Measurements from ENCODE around the gene NOS1AP. TPM values are rescaled to one million over a fixed set of nuclear protein-coding genes. Genes with fewer than 3 reads are reported as not detected.
A peak's percentile ranks its signal among the peaks of the same experiment; 100 is the strongest.
"Not testable (repeated sequence)": the region's sequence is repeated elsewhere in the genome, so short reads cannot be mapped to it uniquely, and the experiment has no call there.

NOS1AP gene
- total RNA-seq, 1 donor from 2014 or later = 0.34 TPM

DNA sequence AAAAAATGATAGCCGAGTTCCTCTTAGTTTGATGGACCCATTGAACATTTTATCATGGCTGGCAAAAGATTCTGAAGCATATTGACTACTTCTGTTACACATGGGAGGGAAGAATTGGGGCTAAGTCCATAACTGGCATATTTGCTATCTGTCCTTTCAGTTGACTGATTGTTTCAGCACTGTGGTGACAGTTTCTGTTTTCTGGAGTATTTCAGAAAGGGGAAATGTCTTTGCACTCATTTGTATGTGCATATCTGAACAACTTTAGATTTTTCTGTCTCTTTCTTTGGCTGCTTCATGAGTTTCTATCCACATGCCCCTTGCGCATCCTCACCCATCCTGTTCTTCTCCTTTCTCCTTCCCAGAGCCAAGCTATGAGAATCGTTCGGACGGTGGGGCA is 274.0 kb downstream of the NOS1AP start:
- DNase-seq = no peak

- no peak for DNase-seq
Observed at GRCh38 chr1:162347281-162347680, 277.8 kb downstream of the NOS1AP start.

- peak; percentile 84 for DNase-seq
Observed at GRCh38 chr1:162349635-162350330, 280.3 kb downstream of the NOS1AP start.

GRCh38 chr1:162351246-162351842 is 281.9 kb downstream of the NOS1AP start:
- no peak for DNase-seq

DNA sequence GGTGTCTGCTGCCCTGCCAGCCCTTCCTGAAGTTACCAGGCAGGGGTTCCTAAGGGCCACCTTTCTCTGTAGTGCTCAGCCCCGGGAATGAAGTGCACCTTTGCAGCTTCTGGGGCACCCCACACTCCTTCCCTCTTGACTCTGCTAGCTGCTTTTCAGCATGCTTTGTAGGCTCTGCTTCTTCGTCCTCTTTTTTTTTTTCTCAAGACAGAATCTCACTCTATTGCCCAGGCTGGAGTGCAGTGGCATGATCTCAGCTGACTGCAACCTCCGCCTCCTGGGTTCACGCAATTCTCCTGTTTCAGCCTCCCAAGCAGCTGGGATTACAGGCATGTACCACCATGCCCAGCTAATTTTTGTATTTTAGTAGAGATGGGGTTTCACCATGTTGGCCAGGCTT is 282.4 kb downstream of the NOS1AP start:
- DNase-seq = not testable (repeated sequence)

DNA sequence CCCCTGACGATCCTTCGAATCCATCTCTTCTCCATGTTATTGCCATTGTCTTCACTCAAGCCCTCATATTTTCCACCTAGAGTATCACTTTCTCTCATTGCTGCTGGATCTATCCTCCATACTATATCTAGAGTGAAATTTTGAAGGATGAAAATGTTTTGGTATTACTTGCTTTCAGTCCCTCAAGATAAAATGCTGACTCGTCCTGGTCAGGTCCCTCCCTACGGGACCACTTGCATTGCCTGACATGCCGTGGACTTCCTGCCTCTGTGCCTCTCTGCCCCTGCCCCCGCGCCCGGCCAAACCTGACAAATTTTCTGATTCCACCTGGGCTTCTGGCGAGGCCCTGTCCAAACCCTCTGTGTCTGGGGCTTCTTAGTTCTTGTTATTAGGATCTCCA is 283.6 kb downstream of the NOS1AP start:
- no peak for DNase-seq

DNA sequence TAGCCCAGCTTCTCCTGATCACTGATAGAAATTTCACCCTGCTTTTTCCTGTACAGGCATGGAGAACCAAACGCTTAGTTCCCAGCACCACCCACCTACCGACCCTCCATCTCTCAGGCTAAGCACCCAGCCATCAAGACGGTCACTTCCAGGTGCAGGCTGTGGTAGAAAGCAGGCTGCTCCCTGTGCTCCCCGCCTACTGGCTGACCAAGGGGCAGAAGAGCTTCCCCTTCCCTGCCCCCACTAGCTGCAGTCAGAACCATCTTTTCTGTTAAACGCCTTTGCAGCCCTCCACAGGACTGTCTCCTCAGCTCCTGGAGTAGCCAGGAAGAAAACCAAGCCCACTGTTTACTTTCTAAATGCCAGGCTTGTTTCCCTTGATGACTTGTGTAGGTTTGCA is 284.2 kb downstream of the NOS1AP start:
- DNase-seq = no peak

DNA sequence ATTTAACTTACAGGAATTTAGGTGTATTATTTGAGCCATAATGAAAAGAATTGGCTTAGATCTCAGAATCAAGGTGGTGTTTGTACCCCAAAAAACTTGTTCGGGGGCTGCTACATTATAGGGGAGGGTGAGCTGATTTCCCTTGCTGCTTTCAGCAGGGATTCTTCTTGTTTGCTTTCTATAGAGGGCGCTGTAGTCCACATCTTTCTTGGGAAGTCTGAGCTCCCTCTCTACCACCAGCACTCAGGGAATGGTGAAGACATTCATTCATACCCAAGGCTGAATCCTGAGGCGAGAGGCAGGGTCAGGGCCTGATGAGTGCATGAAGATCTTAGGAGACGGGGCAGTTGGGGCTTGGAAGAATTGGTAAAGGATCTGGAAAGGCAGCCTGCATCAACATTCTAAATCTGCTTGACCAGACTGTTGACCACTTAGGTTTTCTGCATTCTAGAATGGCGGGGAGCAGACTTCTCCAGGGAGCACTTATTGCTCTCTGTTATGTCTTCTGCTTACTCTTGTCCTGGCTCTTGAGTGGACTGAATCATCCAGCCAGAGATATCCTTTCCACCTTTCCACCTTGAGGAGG is 288.3 kb downstream of the NOS1AP start:
- peak; percentile 64 for DNase-seq

GRCh38 chr1:162358928-162359327 is 289.4 kb downstream of the NOS1AP start:
- no peak for DNase-seq

DNA sequence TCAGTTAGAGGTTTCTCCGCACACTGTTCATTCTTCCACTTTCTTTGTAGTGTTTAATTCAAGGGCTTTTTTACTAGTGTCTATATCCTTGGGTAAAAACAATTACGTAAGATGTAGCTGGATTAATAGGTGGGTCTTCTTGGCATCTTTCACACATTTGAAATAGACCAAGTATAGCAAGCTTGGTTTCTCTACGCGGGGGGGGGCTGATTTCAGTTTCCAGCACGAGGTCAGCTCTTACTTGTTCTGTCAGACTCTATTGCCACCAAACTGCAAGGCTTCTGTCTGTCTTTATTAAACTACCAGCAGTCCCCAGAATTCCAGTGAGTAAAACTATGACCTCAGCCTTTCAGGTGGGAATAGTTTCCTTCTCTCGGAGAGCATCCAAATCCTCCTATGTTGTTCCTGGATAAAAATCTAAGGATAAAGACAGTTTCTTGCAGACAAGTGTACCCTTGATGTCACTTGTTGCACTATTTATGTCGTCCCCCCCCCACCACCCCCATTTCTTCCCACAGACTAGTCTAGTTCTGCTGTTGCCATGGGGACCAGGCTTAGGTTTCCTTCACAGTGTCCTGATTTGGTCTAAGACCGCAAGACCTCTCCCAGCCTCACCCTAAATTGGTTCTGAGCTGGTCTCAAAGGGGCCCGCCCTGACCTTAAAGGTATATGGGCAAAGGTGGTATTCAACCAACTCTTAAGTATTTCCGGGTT is 290.2 kb downstream of the NOS1AP start:
- no peak for DNase-seq

DNA sequence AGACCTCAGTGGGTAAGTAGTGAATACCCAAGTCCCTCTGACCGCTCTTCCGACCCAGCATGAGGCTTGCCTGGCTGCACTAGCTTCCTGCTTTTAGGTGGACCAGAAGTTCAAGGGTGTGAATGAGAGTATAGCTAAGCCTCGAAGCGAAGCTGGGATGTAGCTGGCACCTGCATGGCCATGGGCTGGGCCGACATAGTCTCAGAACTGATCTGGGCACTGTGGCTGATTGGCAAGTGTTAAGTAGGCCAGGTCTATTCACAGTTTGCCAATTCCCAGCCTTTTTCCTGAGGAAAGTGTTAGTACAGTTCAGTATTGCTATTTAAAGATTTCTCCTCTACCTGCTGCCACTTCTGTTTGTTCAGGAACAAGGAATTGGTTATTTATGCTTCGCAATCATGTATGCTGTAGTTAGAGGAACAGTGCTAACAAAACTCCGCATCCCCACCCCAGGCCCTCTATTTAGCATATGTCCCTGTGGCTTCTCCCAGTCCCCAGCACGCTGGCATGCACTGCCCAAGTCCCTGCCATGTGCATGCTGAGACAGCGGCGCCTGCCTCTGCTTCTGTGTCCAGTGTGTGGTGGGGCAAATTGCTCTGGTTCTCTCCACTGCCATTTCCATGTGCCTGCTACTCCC is 290.9 kb downstream of the NOS1AP start:
- DNase-seq = no peak

DNA sequence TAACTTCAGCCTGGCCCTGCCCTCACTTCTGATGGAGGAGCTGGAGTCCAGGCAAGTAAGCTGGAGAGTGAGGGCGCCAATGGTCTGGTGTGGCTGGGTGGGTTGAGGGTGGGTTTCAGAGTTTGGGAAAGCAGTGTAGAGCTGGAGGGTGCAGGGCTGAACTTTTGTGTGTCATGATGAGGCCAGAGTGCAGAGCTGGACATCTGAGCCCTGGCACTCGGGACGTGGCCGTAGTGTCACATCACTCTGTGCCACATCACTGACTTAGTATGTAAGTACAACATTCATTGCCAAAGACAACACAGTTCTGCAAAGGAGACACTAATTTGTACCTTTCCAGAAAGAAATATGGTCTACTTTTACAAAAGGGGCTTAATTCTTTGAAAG is 291.4 kb downstream of the NOS1AP start:
- no peak for DNase-seq

GRCh38 chr1:162361349-162361748 is 291.9 kb downstream of the NOS1AP start:
- no peak for DNase-seq

DNA sequence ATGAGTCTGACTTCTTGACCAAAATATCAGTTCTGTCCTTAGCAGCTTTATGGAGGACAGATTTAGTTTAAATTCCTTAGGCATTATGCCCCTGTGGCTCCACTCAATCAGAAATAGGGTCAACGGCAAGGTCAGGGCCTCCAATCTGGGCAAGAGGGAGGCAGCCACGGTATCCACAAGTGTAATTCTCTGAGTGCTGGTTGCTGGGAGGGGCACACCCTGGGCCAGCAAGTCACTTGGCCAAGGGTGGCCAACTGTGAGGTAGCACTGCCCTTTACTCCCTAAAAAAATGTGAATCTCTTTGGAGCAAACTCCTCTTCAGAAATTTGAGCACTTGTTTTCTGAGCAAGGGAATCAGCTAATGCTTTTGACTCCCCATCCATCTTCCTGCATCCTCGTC is 294.3 kb downstream of the NOS1AP start:
- no peak for DNase-seq

GRCh38 chr1:162364498-162364897 is 295.0 kb downstream of the NOS1AP start:
- DNase-seq = no peak

- no peak for DNase-seq
Observed at GRCh38 chr1:162365284-162366020, 296.0 kb downstream of the NOS1AP start.

DNA sequence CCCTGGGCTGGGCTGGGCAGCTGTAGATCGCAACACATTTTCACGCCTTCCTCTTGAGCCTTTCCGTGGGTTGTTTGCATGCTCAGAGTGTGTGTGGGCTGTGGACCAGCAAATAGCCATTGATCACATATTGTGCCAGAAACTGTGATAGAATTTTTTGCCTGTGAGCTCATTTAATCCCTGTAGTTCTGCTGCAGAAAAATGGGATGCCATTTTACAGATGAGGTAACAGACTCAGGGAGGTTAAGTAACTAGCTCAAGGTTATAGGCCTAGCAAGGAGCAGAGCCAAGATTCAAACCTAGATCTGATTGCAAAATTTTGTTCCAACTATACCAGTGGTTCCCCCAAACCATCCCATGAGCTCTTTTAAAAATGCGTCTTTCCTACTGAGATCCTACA is 296.7 kb downstream of the NOS1AP start:
- DNase-seq = no peak

DNA sequence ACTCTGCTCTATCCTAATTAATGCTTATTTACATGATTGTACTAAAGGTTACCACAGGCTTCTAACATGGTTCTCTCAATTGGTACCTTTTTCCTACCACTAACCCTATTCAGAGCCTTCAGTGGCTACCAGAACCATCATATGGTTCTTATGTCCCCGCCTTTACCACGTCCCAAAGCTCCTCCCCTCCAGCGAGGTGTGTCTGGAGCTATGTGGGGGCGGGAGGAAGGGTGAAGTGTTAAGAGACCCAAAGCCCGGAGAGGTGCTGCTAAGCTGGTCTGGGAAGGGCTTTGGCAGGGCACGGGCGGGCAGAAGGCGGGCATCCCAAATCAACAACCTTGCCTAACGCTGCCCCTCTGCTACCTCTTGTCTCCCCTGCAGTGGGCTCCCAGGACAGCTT is 297.2 kb downstream of the NOS1AP start:
- DNase-seq = no peak

GRCh38 chr1:162367073-162367472 is 297.6 kb downstream of the NOS1AP start:
- DNase-seq = peak; percentile 30

- DNase-seq = no peak
Observed at GRCh38 chr1:162367772-162368171, 298.3 kb downstream of the NOS1AP start.

DNA sequence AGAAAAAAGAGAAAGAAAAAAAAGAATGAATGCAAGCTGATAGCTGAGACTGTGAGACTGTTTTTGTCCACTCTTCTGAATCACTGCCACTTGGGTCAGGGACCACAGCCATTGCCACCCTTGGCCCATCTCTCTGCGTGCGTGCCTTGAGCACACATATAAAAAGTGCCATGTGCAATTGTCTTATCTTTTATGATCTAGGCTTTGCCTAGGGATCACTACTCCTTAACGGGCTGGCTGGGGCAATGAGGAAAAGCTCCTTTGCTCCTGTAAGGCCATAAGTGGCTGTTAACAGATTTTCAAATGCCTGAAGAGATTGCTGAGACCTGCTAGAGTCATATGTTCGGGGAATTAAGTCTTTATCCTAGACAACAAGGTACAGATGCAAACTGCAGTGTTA is 299.0 kb downstream of the NOS1AP start:
- DNase-seq = no peak

- no peak for DNase-seq
Observed at GRCh38 chr1:162369571-162369970, 300.1 kb downstream of the NOS1AP start.
